NOMO-1 treated with DMSO at 0.1 percent for 48 hours (cell line): ENCODE measurements around the gene TAOK1.
"Not testable (repeated sequence)": the region's sequence is repeated elsewhere in the genome, so short reads cannot be mapped to it uniquely, and the experiment has no call there.

ENCODE experiments used
- DNase-seq: peaks from one replicate; lab custom pipeline; 2025; ENCODE audit not compliant: unreplicated experiment; lab: John Stamatoyannopoulos, UW

Gene TAOK1

GRCh38 chr17:29389982-29390850, at the start of gene TAOK1:
Gene TAOK1 (plus strand): TSS chr17:29390363. CDS start chr17:29451549, 61,186 bp downstream.
- peak; percentile 96 for DNase-seq

GRCh38 chr17:29341726-29342125, 48.4 kb upstream of the TAOK1 start:
- peak; percentile 63 for DNase-seq

- DNase-seq: peak; percentile 72
Observed at GRCh38 chr17:29342158-29342765, 47.9 kb upstream of the TAOK1 start.

GRCh38 chr17:29344201-29344856, 45.8 kb upstream of the TAOK1 start:
- no peak for DNase-seq

GRCh38 chr17:29345066-29345465, 45.1 kb upstream of the TAOK1 start:
- DNase-seq: no peak

- DNase-seq: not testable (repeated sequence)
Observed at GRCh38 chr17:29345470-29345869, 44.7 kb upstream of the TAOK1 start.

GRCh38 chr17:29346462-29346861, 43.7 kb upstream of the TAOK1 start:
- no peak for DNase-seq

GRCh38 chr17:29347831-29348629, 42.1 kb upstream of the TAOK1 start:
- DNase-seq: no peak

- no peak for DNase-seq
Observed at GRCh38 chr17:29349409-29349808, 40.8 kb upstream of the TAOK1 start.

- no peak for DNase-seq
Observed at GRCh38 chr17:29352146-29352545, 38.0 kb upstream of the TAOK1 start.

- no peak for DNase-seq
Observed at GRCh38 chr17:29357232-29357631, 32.9 kb upstream of the TAOK1 start.

GRCh38 chr17:29357821-29358232, 32.3 kb upstream of the TAOK1 start:
- DNase-seq: peak; percentile 74

GRCh38 chr17:29358416-29358815, 31.7 kb upstream of the TAOK1 start:
- DNase-seq: no peak

- DNase-seq: no peak
Observed at GRCh38 chr17:29359777-29360176, 30.4 kb upstream of the TAOK1 start.

GRCh38 chr17:29363716-29364115, 26.4 kb upstream of the TAOK1 start:
- no peak for DNase-seq

- DNase-seq: no peak
Observed at GRCh38 chr17:29364691-29365090, 25.5 kb upstream of the TAOK1 start.

GRCh38 chr17:29368161-29368560, 22.0 kb upstream of the TAOK1 start:
- no peak for DNase-seq

GRCh38 chr17:29368926-29369325, 21.2 kb upstream of the TAOK1 start:
- no peak for DNase-seq

- DNase-seq: peak; percentile 69
Observed at GRCh38 chr17:29369831-29370735, 20.1 kb upstream of the TAOK1 start.

GRCh38 chr17:29376667-29377270, 13.4 kb upstream of the TAOK1 start:
- no peak for DNase-seq
